Measurements from ENCODE around the gene COA8. TPM values are rescaled to one million over a fixed set of nuclear protein-coding genes. Genes with fewer than 3 reads are reported as not detected.
A peak's percentile ranks its signal among the peaks of the same experiment; 100 is the strongest.

The COA8 gene, protein sequence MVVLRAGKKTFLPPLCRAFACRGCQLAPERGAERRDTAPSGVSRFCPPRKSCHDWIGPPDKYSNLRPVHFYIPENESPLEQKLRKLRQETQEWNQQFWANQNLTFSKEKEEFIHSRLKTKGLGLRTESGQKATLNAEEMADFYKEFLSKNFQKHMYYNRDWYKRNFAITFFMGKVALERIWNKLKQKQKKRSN
- 10 to 100 TPM; 47.5 to 70.7 (median 57.8) TPM for polyA plus RNA-seq (ENCODE audit: low read depth in 6 of 6)

DNA sequence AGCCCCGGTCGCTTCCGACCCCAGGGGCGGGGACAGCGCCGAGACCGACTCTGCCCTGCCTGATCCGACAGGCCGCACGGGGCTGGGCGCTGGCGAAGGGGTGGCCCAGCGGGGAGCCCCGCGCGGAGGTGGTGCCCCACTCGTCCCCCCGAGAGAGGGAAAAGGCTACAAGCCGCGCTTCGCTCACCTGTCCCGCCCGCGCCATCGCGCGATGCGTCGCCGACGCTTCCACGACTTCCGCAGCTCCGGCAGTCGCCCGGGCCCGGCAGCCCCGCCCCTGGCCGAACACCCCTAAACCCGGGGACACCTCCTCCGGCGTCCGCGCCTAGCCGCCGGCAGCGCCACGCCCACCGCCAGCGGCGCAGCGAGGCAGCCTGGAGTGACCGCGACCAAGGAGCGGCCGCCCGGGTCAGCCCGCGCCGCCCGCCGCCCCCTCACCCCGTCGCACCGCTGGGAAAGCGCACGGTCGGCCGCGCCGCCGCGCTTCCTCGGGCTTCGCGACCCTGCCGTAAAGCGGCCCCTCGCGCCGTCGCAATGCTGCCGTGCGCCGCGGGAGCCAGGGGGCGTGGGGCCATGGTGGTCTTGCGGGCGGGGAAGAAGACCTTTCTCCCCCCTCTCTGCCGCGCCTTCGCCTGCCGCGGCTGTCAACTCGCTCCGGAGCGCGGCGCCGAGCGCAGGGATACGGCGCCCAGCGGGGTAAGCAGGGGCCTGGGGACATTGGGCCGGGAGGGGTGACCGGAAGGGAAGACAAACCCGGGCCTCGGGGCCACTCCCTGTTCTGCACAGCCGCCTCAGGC lies at the start of gene COA8, which contains the start of gene BAG5:
Gene COA8 (plus strand): TSS at position 532 of the 797 bp plus-strand sequence. CDS start 42 bp downstream, at position 574.
Gene BAG5 (minus strand): TSS at position 229 of the 797 bp plus-strand sequence. CDS start 1,493 bp downstream, outside the sequence.
- H3K27ac Mint-ChIP-seq: peak within 1 kb of the TSS; percentile 89 to 97 (median 94)
- peak within 1 kb of the TSS; percentile 87 to 99 (median 96) for H3K4me3 Mint-ChIP-seq
- H3K27me3 Mint-ChIP-seq: no peaks in the 10 kb centered on the region
- peaks cover 4 to 8% of the 10 kb centered on the region in 2 donors for H3K36me3 Mint-ChIP-seq
- peak; percentile 91 for DNase-seq
- peaks cover 26 to 70% (median 56%) of the 10 kb centered on the region in 3 donors for H3K4me1 Mint-ChIP-seq
- ATAC-seq (ENCODE audit: low read depth in 2 of 2): peak; percentile 81 to 85
- no peaks in the 10 kb centered on the region for H3K9me3 Mint-ChIP-seq

DNA sequence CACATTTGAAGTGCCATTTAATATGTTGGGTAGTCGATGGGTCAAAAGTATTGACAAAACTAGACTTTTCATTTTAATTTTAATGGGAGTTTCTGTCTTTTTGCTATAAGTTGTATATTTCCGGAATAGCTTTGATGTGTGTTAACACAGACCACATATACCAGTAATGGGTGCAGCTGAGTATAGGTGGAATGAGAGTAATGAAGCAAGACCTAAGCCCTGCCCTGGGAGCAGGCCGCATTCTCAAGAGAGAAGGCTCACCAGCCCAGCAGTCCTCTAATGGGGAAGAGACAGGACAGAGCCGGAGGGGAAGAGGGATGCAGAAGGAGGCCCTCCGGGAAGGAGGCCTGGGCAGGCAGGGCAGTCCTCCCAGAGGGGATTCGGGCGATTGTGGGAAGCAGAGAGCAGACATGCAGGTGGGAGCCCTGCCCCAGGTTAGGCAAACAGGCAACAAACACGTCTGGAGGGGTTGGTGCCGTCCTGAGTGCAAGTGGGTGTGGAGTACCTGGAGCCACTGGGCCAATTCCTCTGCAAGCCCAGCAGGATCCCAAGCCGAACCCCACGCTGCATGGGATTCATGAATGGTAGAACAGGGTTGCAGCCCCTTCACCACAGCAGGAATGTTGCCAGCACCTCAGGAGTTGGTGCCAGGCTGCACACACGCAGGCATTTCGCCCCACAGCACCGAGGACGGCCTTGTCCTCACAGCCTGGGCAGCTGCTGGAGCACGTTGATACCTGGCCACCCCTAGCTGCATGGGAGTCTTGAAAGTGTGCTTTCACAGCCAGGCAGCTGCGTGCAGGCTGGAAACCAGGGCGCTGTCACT lies 48.0 kb upstream of the COA8 start:
- Mint-ChIP-seq H3K27ac (peak overlapping the region in 3 of 6 donors; percentile 15 to 80 (median 40)), H3K4me1 (peaks cover 4 to 11% (median 7%) of the 10 kb centered on the region in 3 donors), H3K4me3 (no peak overlapping the region), H3K9me3 (no peaks in the 10 kb centered on the region), H3K27me3 (peaks cover 0 to 12% (median 8%) of the 10 kb centered on the region in 3 donors), H3K36me3 (no peaks in the 10 kb centered on the region)
- ATAC-seq (ENCODE audit: low read depth in 2 of 2) (no peak), DNase-seq (no peak)

DNA sequence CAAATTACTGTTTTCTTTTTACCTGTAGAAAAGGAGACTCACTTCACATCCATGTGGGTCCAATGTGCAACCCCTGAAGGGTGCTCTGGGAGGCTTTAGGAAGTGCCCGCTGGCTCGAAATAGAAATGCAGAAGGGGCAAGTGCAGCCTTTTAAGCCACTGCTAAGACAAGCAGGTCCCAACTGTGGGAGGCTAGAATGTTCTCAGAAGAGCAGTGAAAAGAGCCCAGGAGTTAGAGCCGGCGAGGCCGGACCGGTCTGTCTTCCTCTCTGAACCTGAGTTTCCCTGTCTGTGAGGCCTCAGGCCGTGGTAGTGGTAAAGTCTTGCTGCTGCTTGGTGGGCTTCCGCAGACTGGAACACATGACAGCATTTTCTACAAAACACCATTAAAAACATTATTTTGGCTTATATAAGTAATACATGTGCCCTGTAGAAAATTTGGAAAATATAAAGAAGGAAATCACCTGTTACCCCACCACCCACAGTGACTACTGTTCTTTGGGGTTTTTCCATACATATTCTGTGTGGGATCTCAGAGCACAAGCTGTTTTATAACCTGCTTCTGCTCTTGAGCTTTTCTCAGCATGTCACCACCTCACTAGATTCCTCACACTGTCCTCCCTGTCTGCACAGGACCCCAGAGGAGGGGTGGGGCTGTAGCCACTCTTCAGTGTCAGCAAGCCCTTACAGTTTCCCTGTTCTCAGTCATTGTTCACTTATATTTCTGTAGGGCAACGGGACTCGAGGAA lies 46.2 kb upstream of the COA8 start:
- Mint-ChIP-seq H3K27me3 (peaks cover 0 to 13% (median 8%) of the 10 kb centered on the region in 3 donors), H3K9me3 (no peaks in the 10 kb centered on the region), H3K4me1 (peaks cover 7 to 11% (median 7%) of the 10 kb centered on the region in 3 donors), H3K36me3 (no peaks in the 10 kb centered on the region), H3K4me3 (peak overlapping the region in 1 of 8 donors; percentile 63), H3K27ac (peak overlapping the region in 1 of 6 donors; percentile 47)
- no peak for DNase-seq
- no peak for ATAC-seq (ENCODE audit: low read depth in 2 of 2)

DNA sequence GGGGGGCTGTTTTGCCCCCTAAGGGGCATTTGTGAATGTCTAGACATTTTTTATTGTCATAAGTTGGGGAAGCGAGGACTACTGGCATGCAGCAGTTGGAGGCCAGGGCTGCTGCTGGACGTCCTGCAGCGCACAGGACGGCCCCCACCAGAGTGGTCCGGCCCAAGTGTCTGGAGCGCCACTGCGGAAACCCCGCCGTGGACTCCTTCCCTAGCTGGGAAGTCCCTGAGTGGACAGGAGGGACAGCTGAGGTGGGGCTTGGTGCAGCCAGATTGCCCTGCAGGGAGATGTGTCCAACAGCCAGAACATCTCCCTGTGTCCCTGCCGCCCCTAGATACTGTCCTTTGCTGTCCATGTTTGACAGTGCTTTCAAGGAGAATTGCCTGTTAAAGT lies 45.6 kb upstream of the COA8 start:
- peak overlapping the region in 1 of 8 donors; percentile 63 for H3K4me3 Mint-ChIP-seq
- H3K27ac Mint-ChIP-seq: peak overlapping the region in 1 of 6 donors; percentile 47
- H3K27me3 Mint-ChIP-seq: peaks cover 0 to 13% (median 8%) of the 10 kb centered on the region in 3 donors
- no peaks in the 10 kb centered on the region for H3K9me3 Mint-ChIP-seq
- no peaks in the 10 kb centered on the region for H3K36me3 Mint-ChIP-seq
- no peak for DNase-seq
- H3K4me1 Mint-ChIP-seq: peaks cover 7 to 11% (median 7%) of the 10 kb centered on the region in 3 donors
- no peak for ATAC-seq (ENCODE audit: low read depth in 2 of 2)

DNA sequence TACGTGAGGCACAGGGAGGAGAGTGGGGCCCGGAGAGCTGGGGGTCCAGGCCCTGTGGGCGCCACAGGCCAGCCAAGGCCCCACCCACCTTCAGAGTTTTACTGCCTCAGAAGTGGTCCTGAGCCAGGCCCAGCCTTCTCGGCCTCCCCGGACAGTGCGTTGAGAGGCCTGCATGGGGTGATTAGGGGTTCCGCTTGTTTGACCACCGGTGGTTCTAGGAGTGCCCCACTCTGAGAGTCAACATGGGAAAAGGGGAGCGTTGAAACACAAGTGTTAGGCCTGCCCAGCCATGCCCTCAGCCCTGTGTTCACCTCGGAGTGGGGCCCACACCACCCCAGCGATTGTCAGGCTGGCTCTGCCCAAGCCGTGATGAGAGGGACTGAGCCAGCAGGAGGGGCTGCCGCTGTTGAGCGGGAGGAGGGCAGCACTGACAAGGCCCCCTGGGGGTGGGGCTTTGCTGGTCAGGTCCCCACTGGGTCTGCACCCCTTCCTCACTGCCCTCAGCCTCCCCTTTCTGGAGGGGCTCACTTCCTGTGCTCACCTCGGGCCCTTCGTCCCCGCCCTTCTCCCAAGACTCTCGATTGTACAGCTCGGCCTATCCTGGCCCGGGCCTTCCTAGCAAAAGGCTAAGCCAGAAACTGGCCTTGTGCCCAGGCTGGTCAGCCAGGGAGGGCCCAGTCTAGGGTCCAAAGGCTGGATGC lies 44.9 kb upstream of the COA8 start:
- Mint-ChIP-seq H3K4me3 (peak overlapping the region in 1 of 8 donors; percentile 75), H3K9me3 (no peaks in the 10 kb centered on the region), H3K27me3 (peaks cover 0 to 13% (median 8%) of the 10 kb centered on the region in 3 donors), H3K36me3 (no peaks in the 10 kb centered on the region), H3K27ac (no peak overlapping the region), H3K4me1 (peaks cover 7 to 11% (median 7%) of the 10 kb centered on the region in 3 donors)
- no peak for DNase-seq
- ATAC-seq (ENCODE audit: low read depth in 2 of 2): no peak

DNA sequence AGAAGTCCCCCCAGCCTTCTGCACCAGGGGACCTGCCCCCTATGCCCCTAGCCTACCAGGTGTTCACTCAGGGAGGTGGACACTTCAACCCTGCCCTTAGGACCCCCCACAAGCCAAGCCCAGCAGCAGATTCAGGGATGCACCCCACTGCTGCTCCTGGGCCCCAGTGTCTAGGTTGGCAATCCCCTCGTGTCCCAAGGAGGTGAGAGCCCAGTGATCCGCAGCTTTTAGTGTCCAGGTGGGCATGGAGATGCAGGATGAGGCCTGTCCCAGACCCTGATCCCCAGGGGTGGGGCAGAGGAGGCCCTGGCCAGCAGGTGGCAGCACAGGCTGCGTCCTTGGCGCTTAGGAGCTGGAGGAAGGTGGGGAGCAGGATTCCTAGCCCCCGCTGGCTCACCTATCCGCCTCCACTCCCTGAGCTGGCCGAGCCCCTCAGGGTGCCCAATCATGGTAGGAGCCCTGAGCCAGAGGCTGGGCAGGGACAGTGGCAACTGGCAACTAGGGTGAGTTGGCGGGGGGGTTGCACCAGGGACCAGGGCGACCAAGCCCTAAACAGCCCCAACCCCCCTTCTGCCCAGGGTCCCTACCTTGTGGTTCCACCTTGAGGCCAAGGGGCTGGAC lies 44.2 kb upstream of the COA8 start:
- DNase-seq (peak; percentile 46), ATAC-seq (ENCODE audit: low read depth in 2 of 2) (peak in 1 of 2 donors; percentile 27)
- Mint-ChIP-seq H3K27ac (peak overlapping the region in 1 of 6 donors; percentile 10), H3K4me1 (peaks cover 7 to 11% (median 8%) of the 10 kb centered on the region in 3 donors), H3K4me3 (peak overlapping the region in 2 of 8 donors; percentile 65 to 75), H3K36me3 (no peaks in the 10 kb centered on the region), H3K27me3 (peaks cover 0 to 13% (median 9%) of the 10 kb centered on the region in 3 donors), H3K9me3 (no peaks in the 10 kb centered on the region)

DNA sequence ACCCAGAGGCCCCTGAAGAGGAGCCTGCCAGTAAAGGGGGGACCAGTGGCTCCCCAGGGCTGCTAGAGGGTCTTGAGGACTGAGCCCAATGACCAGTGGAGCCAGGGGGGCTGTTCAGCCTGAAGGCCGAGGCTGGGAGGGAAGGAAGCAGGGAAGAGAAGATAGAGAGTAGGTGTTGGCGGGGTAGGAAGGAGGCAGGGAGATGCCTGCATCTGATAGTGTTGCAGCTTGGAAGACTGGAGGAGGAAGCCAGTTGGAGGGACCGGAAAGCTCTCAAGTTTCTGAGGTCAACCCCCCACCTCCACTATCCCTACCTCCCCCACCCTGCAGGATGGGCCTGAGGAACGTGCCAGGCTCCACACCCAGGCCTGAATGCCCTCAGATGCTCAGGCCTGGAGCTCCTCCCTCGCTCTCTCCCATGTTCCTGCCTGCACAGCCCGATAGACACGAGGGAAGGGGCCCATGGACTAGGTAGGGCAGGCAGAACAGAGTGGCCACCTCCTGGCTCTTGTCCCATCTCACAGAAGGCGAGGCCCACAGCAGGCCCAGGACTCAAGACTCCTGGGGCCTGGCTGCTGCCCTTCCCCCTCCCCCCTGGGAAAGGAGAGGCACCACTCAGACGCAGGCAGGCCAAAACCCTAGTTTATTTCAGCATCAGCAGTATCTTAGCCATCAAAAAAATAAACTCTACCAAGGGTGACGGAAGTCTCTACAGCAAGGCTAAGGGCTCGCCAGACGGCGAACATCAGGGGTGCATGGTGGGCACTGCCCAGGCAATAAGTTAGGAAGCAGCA lies 43.5 kb upstream of the COA8 start:
- Mint-ChIP-seq H3K9me3 (no peaks in the 10 kb centered on the region), H3K27me3 (peaks cover 0 to 13% (median 12%) of the 10 kb centered on the region in 3 donors), H3K36me3 (no peaks in the 10 kb centered on the region), H3K4me1 (peaks cover 7 to 11% (median 9%) of the 10 kb centered on the region in 3 donors), H3K4me3 (peak overlapping the region; percentile 37 to 88 (median 70)), H3K27ac (peak overlapping the region in 4 of 6 donors; percentile 10 to 60 (median 47))
- ATAC-seq (ENCODE audit: low read depth in 2 of 2) (no peak), DNase-seq (no peak)

DNA sequence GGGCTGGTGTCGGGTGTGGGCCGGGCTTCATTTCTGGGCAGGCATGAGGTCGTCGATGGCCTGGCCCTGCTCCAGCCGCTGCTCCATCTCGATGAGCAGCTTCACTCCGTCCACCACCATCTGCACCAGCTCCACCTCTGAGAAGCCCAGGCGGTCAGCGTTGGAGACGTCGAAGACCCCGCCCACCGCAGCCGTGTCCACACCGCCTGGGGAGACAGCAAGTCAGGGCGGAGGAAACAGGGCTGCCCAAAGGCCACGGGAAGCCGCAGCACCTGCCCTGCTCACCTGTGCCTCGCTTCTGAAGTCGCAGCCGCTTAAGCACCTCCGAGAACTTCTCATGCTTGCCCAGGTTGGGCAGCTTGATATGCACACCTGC lies 42.9 kb upstream of the COA8 start:
- peak overlapping the region; percentile 41 to 86 (median 66) for H3K4me3 Mint-ChIP-seq

DNA sequence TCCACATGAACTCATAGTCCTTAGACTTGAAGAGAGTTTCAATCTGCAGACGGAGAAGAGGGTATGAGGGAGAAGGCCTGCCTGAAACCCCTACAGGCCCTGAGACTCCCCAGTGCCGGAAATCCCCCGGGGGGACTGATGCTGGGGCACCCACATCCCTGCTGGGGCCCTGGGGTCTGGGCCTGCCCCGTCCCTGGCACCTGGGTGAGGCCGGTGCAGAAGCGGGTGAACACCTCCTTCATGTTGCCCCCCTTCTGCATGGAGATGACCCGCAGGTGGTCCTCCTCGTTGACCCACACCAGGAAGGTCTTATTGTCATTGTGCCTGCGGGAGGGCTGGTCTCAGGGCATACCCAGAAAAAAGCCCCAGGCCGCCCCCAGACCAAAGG lies 42.5 kb upstream of the COA8 start:
- Mint-ChIP-seq H3K36me3 (no peaks in the 10 kb centered on the region), H3K4me3 (peak overlapping the region; percentile 37 to 75 (median 65)), H3K9me3 (no peaks in the 10 kb centered on the region), H3K4me1 (peaks cover 7 to 11% (median 9%) of the 10 kb centered on the region in 3 donors), H3K27ac (peak overlapping the region in 1 of 6 donors; percentile 80), H3K27me3 (peaks cover 0 to 13% (median 12%) of the 10 kb centered on the region in 3 donors)
- ATAC-seq (ENCODE audit: low read depth in 2 of 2) (no peak), DNase-seq (no peak)

More for the DNA sequence above, 42.9 kb upstream of the COA8 start:
- no peaks in the 10 kb centered on the region for H3K9me3 Mint-ChIP-seq
- DNase-seq (no peak), ATAC-seq (ENCODE audit: low read depth in 2 of 2) (no peak)
- peaks cover 0 to 13% (median 12%) of the 10 kb centered on the region in 3 donors for H3K27me3 Mint-ChIP-seq
- peaks cover 7 to 11% (median 9%) of the 10 kb centered on the region in 3 donors for H3K4me1 Mint-ChIP-seq
- peak overlapping the region in 2 of 6 donors; percentile 45 to 80 for H3K27ac Mint-ChIP-seq
- H3K36me3 Mint-ChIP-seq: no peaks in the 10 kb centered on the region

DNA sequence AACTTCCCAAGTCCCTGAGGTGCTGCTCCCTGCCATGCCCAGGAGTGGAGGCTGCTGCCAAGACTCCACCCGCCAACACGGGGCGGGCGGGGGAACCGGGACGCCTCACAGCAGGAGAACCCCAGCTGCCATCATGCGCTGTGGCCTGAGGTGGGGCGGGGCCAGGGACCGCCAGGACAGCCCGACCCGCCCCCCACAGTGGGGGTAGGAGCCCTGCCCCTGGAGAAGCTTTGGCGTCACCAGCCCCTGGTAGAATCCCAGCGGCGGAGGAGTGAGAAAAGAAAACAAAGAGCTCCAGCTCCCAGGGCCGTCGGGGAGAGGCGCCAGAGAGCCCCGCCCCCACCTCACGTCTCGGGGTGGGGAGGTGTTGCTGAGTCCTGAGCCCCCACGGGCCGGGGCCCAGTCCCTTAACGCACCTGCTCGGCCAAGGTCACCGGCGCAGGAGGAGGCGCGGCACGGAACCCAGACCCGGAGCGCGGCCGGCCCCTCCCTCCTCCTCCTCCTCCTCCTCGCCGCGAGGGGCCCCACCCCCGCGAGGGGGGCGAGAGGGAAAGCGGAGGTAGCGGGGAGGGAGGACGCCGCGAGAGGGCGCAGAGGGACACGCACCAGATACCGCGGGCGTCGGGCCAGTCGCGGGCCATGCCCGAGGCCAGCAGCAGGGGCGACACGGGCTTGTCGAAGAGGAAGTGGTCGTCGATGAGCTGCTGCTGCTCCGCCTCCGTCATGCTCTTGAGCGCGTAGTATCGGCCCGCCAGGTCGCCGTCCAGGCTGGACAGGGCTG lies 41.9 kb upstream of the COA8 start:
- H3K27ac Mint-ChIP-seq: no peak overlapping the region
- no peaks in the 10 kb centered on the region for H3K9me3 Mint-ChIP-seq
- H3K27me3 Mint-ChIP-seq: peaks cover 0 to 13% (median 12%) of the 10 kb centered on the region in 3 donors
- DNase-seq (peak; percentile 73), ATAC-seq (ENCODE audit: low read depth in 2 of 2) (peak; percentile 71 to 72)
- peaks cover 7 to 15% (median 13%) of the 10 kb centered on the region in 3 donors for H3K4me1 Mint-ChIP-seq
- H3K4me3 Mint-ChIP-seq: peak overlapping the region; percentile 51 to 89 (median 60)
- no peaks in the 10 kb centered on the region for H3K36me3 Mint-ChIP-seq
